Gastroesophageal sphincter (tissue), 3 donors: ENCODE data around the gene ARHGAP8.
"Not testable (repeated sequence)": the region's sequence is repeated elsewhere in the genome, so short reads cannot be mapped to it uniquely, and the experiment has no call there.

Experiments used
- CTCF ChIP-seq, 4 experiments: fragments of 200-600 bp in 2 of 4; fragments of 450-650 bp in 2 of 4; sonication (generic) in 1 of 4; IDR thresholded peaks; one replicate each; pipeline ENCODE4 v1.5.1; 2017 to 2019; ENCODE audit warnings: antibody characterized with exemption in 4 of 4, mild to moderate bottlenecking in 2 of 4, moderate library complexity in 2 of 4
- EP300 ChIP-seq: sonication (generic); formaldehyde crosslinking; IDR thresholded peaks from one replicate; pipeline ENCODE4 v1.6.1; 2017; ENCODE audit warnings: antibody characterized with exemption, mild to moderate bottlenecking
- POLR2A ChIP-seq, 2 donors: fragments of 450-650 bp; IDR thresholded peaks; one replicate each; pipeline ENCODE4 v1.6.1; 2017; ENCODE audit warnings: antibody characterized with exemption in 2 of 2, mild to moderate bottlenecking in 2 of 2, moderate library complexity in 1 of 2
- POLR2AphosphoS5 ChIP-seq: sonication (generic); formaldehyde crosslinking; IDR thresholded peaks from one replicate; pipeline ENCODE4 v1.6.1; 2017; ENCODE audit warnings: antibody characterized with exemption

- not testable (repeated sequence) for TF ChIP-seq POLR2A (IDR thresholded peaks at IDR 0.05); CTCF (IDR thresholded peaks at IDR 0.05); EP300; POLR2AphosphoS5
These were observed 150.8 kb downstream of the ARHGAP8 start for GRCh38 chr22:44903164-44903563.
